B cell (primary cell): ENCODE results near the gene ENOX1. TPM values are rescaled to one million over a fixed set of nuclear protein-coding genes. Genes with fewer than 3 reads are reported as not detected.
A peak's percentile ranks its signal among the peaks of the same experiment; 100 is the strongest.

Experiments used
- ATAC-seq: fragments of 200-7000 bp; cut with Tn5 transposase; one replicate; pipeline ENCODE4 v1.10.0; 2021; ENCODE audit warnings: low read depth, mild to moderate bottlenecking, moderate number of reproducible peaks, moderate library complexity
- CTCF ChIA-PET: fragments of 350-600 bp; sonication (Branson Sonifier 250); formaldehyde crosslinking; loops from one replicate; lab custom pipeline; 2021; ENCODE audit warnings: antibody characterized with exemption, inconsistent platforms; lab: Charles Lee
- POLR2A ChIA-PET: fragments of 350-600 bp; sonication (Branson Sonifier 250); formaldehyde crosslinking; loops from one replicate; lab custom pipeline; 2021; ENCODE audit warnings: antibody characterized with exemption; lab: Charles Lee
- DNase-seq: peaks from one replicate; pipeline ENCODE4 v3.0.0; 2013
- H2AFZ ChIP-seq: 2 replicates; pipeline ENCODE4 v1.6.1; 2012; ENCODE audit warnings: mild to moderate bottlenecking, low read depth, low read length; ENCODE audit not compliant: insufficient read depth, poor library complexity, severe bottlenecking
- H3K27ac ChIP-seq, 2 donors: 1 replicate in 1 of 2; 2 replicates in 1 of 2; pipeline ENCODE4 v1.5.1; 2012 to 2013; ENCODE audit warnings: low read length in 2 of 2, mild to moderate bottlenecking in 2 of 2, moderate library complexity in 1 of 2
- H3K27me3 ChIP-seq, 4 experiments: fragments of 200-600 bp in 1 of 4; sonication (generic) in 1 of 4; replicated peaks in 1 of 4; 1 replicate in 2 of 4; 2 replicates in 2 of 4; pipeline versions ENCODE4 v1.6.1 to v1.7.0; 2013 to 2016; ENCODE audit warnings: low read length in 3 of 4, mild to moderate bottlenecking in 2 of 4, mixed read lengths in 1 of 4, moderate library complexity in 1 of 4; ENCODE audit not compliant: insufficient read depth in 4 of 4, control insufficient read depth in 3 of 4; ENCODE audit errors: control extremely low read depth in 1 of 4
- H3K36me3 ChIP-seq, 2 experiments: replicated peaks in 1 of 2; 1 replicate in 1 of 2; 2 replicates in 1 of 2; pipeline versions ENCODE4 v1.6.1 to v1.7.1; 2013; ENCODE audit warnings: low read length in 1 of 2; ENCODE audit not compliant: insufficient read depth in 2 of 2, control insufficient read depth in 1 of 2; ENCODE audit errors: control extremely low read depth in 1 of 2, extremely low read depth in 1 of 2
- H3K4me1 ChIP-seq, 2 donors: fragments of 200-600 bp in 1 of 2; sonication (generic) in 1 of 2; 1 replicate in 1 of 2; 2 replicates in 1 of 2; pipeline versions ENCODE4 v1.5.1 to v1.6.1; 2013 to 2017; ENCODE audit warnings: low read length in 2 of 2; ENCODE audit not compliant: control insufficient read depth in 2 of 2, insufficient read depth in 2 of 2
- H3K4me2 ChIP-seq: replicated peaks from 2 replicates; pipeline ENCODE3; 2012; ENCODE audit warnings: mild to moderate bottlenecking, low read depth, low read length; ENCODE audit not compliant: poor library complexity, severe bottlenecking
- H3K4me3 ChIP-seq, 5 experiments: fragments of 200-600 bp in 1 of 5; sonication (generic) in 1 of 5; 1 replicate in 3 of 5; 2 replicates in 2 of 5; pipeline versions ENCODE4 v1.5.1 to v1.7.0; 2011 to 2016; ENCODE audit warnings: low read length in 4 of 5, mild to moderate bottlenecking in 4 of 5, low read depth in 2 of 5, control low read depth in 1 of 5, moderate library complexity in 1 of 5; ENCODE audit not compliant: insufficient read depth in 1 of 5; ENCODE audit errors: control extremely low read depth in 1 of 5, extremely low read depth in 1 of 5
- H3K79me2 ChIP-seq: fragments of 200-600 bp; sonication (generic); one replicate; pipeline ENCODE4 v1.6.0; 2016; ENCODE audit warnings: low read length; ENCODE audit not compliant: control insufficient read depth, insufficient read depth
- H3K9ac ChIP-seq: fragments of 200-600 bp; sonication (generic); 2 replicates; pipeline ENCODE4 v1.6.1; 2017; ENCODE audit warnings: mild to moderate bottlenecking, low read length, moderate library complexity
- H3K9me3 ChIP-seq, 3 donors: one replicate each; pipeline versions ENCODE4 v1.6.1 to v1.7.1; 2013; ENCODE audit warnings: low read length in 2 of 3; ENCODE audit not compliant: control insufficient read depth in 2 of 3, insufficient read depth in 1 of 3; ENCODE audit errors: control extremely low read depth in 1 of 3
- H4K20me1 ChIP-seq: 2 replicates; pipeline ENCODE4 v1.6.0; 2012; ENCODE audit warnings: mild to moderate bottlenecking, low read length; ENCODE audit not compliant: insufficient read depth, control insufficient read depth, poor library complexity, severe bottlenecking
- H3K27ac Mint-ChIP-seq: one replicate; pipeline ENCODE4 v1.8.0; 2021; ENCODE audit warnings: mixed read lengths
- H3K27me3 Mint-ChIP-seq: one replicate; pipeline ENCODE4 v1.8.0; 2021; ENCODE audit warnings: mixed read lengths
- H3K4me1 Mint-ChIP-seq: one replicate; pipeline ENCODE4 v1.8.0; 2021; ENCODE audit warnings: mixed read lengths
- H3K4me3 Mint-ChIP-seq: one replicate; pipeline ENCODE4 v1.8.0; 2021; ENCODE audit warnings: mixed read lengths
- H3K9me3 Mint-ChIP-seq: one replicate; pipeline ENCODE4 v1.8.0; 2022; ENCODE audit warnings: mixed read lengths; ENCODE audit not compliant: insufficient read depth
- CTCF ChIP-seq: fragments of 200-600 bp; IDR thresholded peaks from one replicate; pipeline ENCODE4 v1.8.0; 2022; ENCODE audit warnings: antibody characterized with exemption, mild to moderate bottlenecking
- EZH2 ChIP-seq: IDR thresholded peaks from 2 replicates; pipeline ENCODE4 v1.6.1; 2012; ENCODE audit warnings: borderline replicate concordance, low read depth, mild to moderate bottlenecking, moderate library complexity, low read length; ENCODE audit not compliant: insufficient read depth, poor library complexity, severe bottlenecking
- WGBS: methylation state at CpG from one replicate; pipeline ENCODE4 v1.1.5; 2013; ENCODE audit warnings: missing lambda C conversion rate; ENCODE audit not compliant: insufficient coverage; 5-methylcytosine and 5-hydroxymethylcytosine counted together
- intact Hi-C: fragments of 100-400 bp; cut with micrococcal nuclease; formaldehyde crosslinking; loops from one replicate; pipeline ENCODE4 v1.10.0; 2022
- polyA plus RNA-seq: library from polyadenylated mRNA; depleted of rRNA; stranded (reverse); fragments of >200 nt; gene quantifications from 2 replicates; pipeline ENCODE4 v1.2.3, GENCODE V29; 2012
- total RNA-seq, 2 donors: library from RNA; stranded (reverse); fragments of 120-200 nt in 1 of 2; gene quantifications; 1 replicate in 1 of 2; 2 replicates in 1 of 2; pipeline versions ENCODE4 v1.2.3 to v1.2.4, GENCODE V29; 2013 to 2022

ENOX1 gene
- total and polyA plus RNA-seq, 2 donors (not counting 1 experiment from before 2014, with no cell fraction given): not detected

- Histone ChIP-seq H3K9ac (no peak overlapping the region), H3K27me3 (peaks cover 0 to 23% (median 20%) of the 10 kb centered on the region in 4 experiments), H3K36me3 (no peaks in the 10 kb centered on the region), H2AFZ (no peak overlapping the region), H3K4me3 (no peak overlapping the region), H3K27ac (no peak overlapping the region), H3K9me3 (no peaks in the 10 kb centered on the region), H4K20me1 (no peaks in the 10 kb centered on the region), H3K4me1 (peaks cover 4 to 9% of the 10 kb centered on the region in 2 donors), H3K4me2 (no peak overlapping the region), H3K79me2 (no peaks in the 10 kb centered on the region)
- DNase-seq (no peak), ATAC-seq (no peak)
- Mint-ChIP-seq H3K27ac (no peak overlapping the region), H3K4me3 (no peak overlapping the region), H3K4me1 (peaks cover 7% of the 10 kb centered on the region), H3K27me3 (peaks cover 33% of the 10 kb centered on the region), H3K9me3 (no peaks in the 10 kb centered on the region)
- intact Hi-C loops: no loop called here
- CTCF ChIA-PET: interaction anchor here (1.0 to 1.7 kb wide), 3 partner anchors 12 to 1198 kb away, joined by 3 to 4 read pairs (median 3); no protein-coding TSS in a partner anchor
- no CpG with 5 or more reads among the region's 3 CpGs for WGBS
- TF ChIP-seq EZH2: no peak
- POLR2A ChIA-PET: no interaction called here
Observed at GRCh38 chr13:43792076-43792881, 5.5 kb upstream of the ENOX1 start.

GRCh38 chr13:43787997-43788396, 1.2 kb upstream of the ENOX1 start:
- peak overlapping the region; percentile 80 for H3K4me3 Mint-ChIP-seq
- peaks cover 44% of the 10 kb centered on the region for H3K27me3 Mint-ChIP-seq
- intact Hi-C loops: no loop called here
- H3K9ac ChIP-seq: no peak overlapping the region
- H3K4me1 ChIP-seq: peaks cover 13 to 27% of the 10 kb centered on the region in 2 donors
- POLR2A ChIA-PET: no interaction called here
- no peaks in the 10 kb centered on the region for H4K20me1 ChIP-seq
- ATAC-seq (no peak), DNase-seq (no peak)
- CTCF ChIA-PET: interaction anchor here (1.3 kb wide), 1 partner anchor 9 kb away, joined by 3 read pairs; no protein-coding TSS in a partner anchor
- peaks cover 0 to 35% (median 22%) of the 10 kb centered on the region in 4 experiments for H3K27me3 ChIP-seq
- H3K4me3 ChIP-seq: no peak overlapping the region
- H3K27ac Mint-ChIP-seq: no peak overlapping the region
- H3K79me2 ChIP-seq: no peaks in the 10 kb centered on the region
- WGBS: 58% methylated on average over 2 of the region's 2 CpGs
- no peaks in the 10 kb centered on the region for H3K36me3 ChIP-seq
- no peak overlapping the region for H3K27ac ChIP-seq
- no peaks in the 10 kb centered on the region for H3K9me3 Mint-ChIP-seq
- H3K9me3 ChIP-seq: peaks cover 0 to 2% (median 0%) of the 10 kb centered on the region in 3 donors
- H3K4me2 ChIP-seq: no peak overlapping the region
- H3K4me1 Mint-ChIP-seq: peaks cover 16% of the 10 kb centered on the region
- no peak overlapping the region for H2AFZ ChIP-seq
- TF ChIP-seq EZH2 (no peak), CTCF (no peak)
